ENCODE results near the gene CCDC60.

The CCDC60 gene

GRCh38 chr12:119479121-119479561 lies 144.6 kb downstream of the CCDC60 start:
- H3K27me3 ChIP-seq (ENCODE audit: control insufficient read depth in 1 of 2, insufficient read depth in 2 of 2, low read length in 2 of 2): no peaks in the 10 kb centered on the region
- no peak overlapping the region for H3K4me3 ChIP-seq (ENCODE audit: low read depth in 1 of 2, low read length in 2 of 2)
- no peak overlapping the region for H3K9ac ChIP-seq (ENCODE audit: low read depth in 1 of 2, low read length in 2 of 2)
- H3K4me1 ChIP-seq (ENCODE audit: control insufficient read depth in 1 of 2, insufficient read depth in 2 of 2, low read length in 2 of 2): no peaks in the 10 kb centered on the region
- no peak overlapping the region for H3K27ac ChIP-seq (ENCODE audit: low read depth, low read length)
- H3K9me3 ChIP-seq (ENCODE audit: control insufficient read depth in 1 of 2, low read length in 2 of 2): no peaks in the 10 kb centered on the region
- H3K36me3 ChIP-seq (ENCODE audit: control insufficient read depth in 1 of 2, insufficient read depth in 2 of 2, low read length in 2 of 2): no peaks in the 10 kb centered on the region

GRCh38 chr12:119480551-119480950 lies 146.0 kb downstream of the CCDC60 start:
- no peaks in the 10 kb centered on the region for H3K4me1 ChIP-seq (ENCODE audit: control insufficient read depth in 1 of 2, insufficient read depth in 2 of 2, low read length in 2 of 2)
- no peaks in the 10 kb centered on the region for H3K27me3 ChIP-seq (ENCODE audit: control insufficient read depth in 1 of 2, insufficient read depth in 2 of 2, low read length in 2 of 2)
- no peaks in the 10 kb centered on the region for H3K36me3 ChIP-seq (ENCODE audit: control insufficient read depth in 1 of 2, insufficient read depth in 2 of 2, low read length in 2 of 2)
- no peak overlapping the region for H3K4me3 ChIP-seq (ENCODE audit: low read depth in 1 of 2, low read length in 2 of 2)
- no peak overlapping the region for H3K27ac ChIP-seq (ENCODE audit: low read depth, low read length)
- H3K9me3 ChIP-seq (ENCODE audit: control insufficient read depth in 1 of 2, low read length in 2 of 2): no peaks in the 10 kb centered on the region
- no peak overlapping the region for H3K9ac ChIP-seq (ENCODE audit: low read depth in 1 of 2, low read length in 2 of 2)

DNA sequence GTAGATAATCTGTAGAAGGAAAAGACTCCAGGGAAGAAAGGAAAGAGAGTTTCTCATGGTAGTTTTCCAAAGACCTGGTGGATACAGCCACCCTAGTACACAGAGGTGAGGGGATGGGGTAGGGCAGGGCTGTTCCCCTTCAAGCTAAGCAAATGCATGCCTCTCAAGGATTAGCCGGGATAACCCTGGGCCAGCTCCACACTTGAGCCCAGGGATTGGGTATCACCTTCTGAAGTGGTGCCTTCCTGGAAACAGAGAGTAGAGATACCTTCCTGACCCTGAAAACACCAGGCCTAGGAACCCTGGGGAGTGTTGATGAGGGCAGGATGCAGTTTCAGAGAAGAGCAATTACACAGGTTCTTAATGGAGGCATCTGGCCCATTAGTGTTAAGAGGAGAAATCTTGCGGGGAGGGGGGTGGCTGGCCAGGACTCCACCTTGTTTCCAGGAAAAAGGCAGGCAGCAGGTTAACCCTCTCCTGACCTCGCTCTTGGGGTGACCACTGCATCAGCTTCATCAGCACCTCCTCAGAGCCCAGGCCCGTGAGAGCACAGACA lies 152.1 kb downstream of the CCDC60 start:
- H3K4me3 ChIP-seq (ENCODE audit: low read depth in 1 of 2, low read length in 2 of 2): no peak overlapping the region
- no peaks in the 10 kb centered on the region for H3K27me3 ChIP-seq (ENCODE audit: control insufficient read depth in 1 of 2, insufficient read depth in 2 of 2, low read length in 2 of 2)
- no peaks in the 10 kb centered on the region for H3K9me3 ChIP-seq (ENCODE audit: control insufficient read depth in 1 of 2, low read length in 2 of 2)
- H3K9ac ChIP-seq (ENCODE audit: low read depth in 1 of 2, low read length in 2 of 2): no peak overlapping the region
- H3K36me3 ChIP-seq (ENCODE audit: control insufficient read depth in 1 of 2, insufficient read depth in 2 of 2, low read length in 2 of 2): no peaks in the 10 kb centered on the region
- no peaks in the 10 kb centered on the region for H3K4me1 ChIP-seq (ENCODE audit: control insufficient read depth in 1 of 2, insufficient read depth in 2 of 2, low read length in 2 of 2)
- H3K27ac ChIP-seq (ENCODE audit: low read depth, low read length): no peak overlapping the region

- Histone ChIP-seq H3K36me3 (ENCODE audit: control insufficient read depth in 1 of 2, insufficient read depth in 2 of 2, low read length in 2 of 2) (no peaks in the 10 kb centered on the region), H3K27me3 (ENCODE audit: control insufficient read depth in 1 of 2, insufficient read depth in 2 of 2, low read length in 2 of 2) (no peaks in the 10 kb centered on the region), H3K9me3 (ENCODE audit: control insufficient read depth in 1 of 2, low read length in 2 of 2) (no peaks in the 10 kb centered on the region), H3K4me1 (ENCODE audit: control insufficient read depth in 1 of 2, insufficient read depth in 2 of 2, low read length in 2 of 2) (no peaks in the 10 kb centered on the region), H3K4me3 (ENCODE audit: low read depth in 1 of 2, low read length in 2 of 2) (no peak overlapping the region), H3K27ac (ENCODE audit: low read depth, low read length) (no peak overlapping the region), H3K9ac (ENCODE audit: low read depth in 1 of 2, low read length in 2 of 2) (no peak overlapping the region)
These were observed 157.3 kb downstream of the CCDC60 start for GRCh38 chr12:119491814-119492213.

- Histone ChIP-seq H3K27ac (ENCODE audit: low read depth, low read length) (no peak overlapping the region), H3K9me3 (ENCODE audit: control insufficient read depth in 1 of 2, low read length in 2 of 2) (no peaks in the 10 kb centered on the region), H3K36me3 (ENCODE audit: control insufficient read depth in 1 of 2, insufficient read depth in 2 of 2, low read length in 2 of 2) (no peaks in the 10 kb centered on the region), H3K9ac (ENCODE audit: low read depth in 1 of 2, low read length in 2 of 2) (no peak overlapping the region), H3K27me3 (ENCODE audit: control insufficient read depth in 1 of 2, insufficient read depth in 2 of 2, low read length in 2 of 2) (no peaks in the 10 kb centered on the region), H3K4me1 (ENCODE audit: control insufficient read depth in 1 of 2, insufficient read depth in 2 of 2, low read length in 2 of 2) (no peaks in the 10 kb centered on the region), H3K4me3 (ENCODE audit: low read depth in 1 of 2, low read length in 2 of 2) (no peak overlapping the region)
These were observed 165.7 kb downstream of the CCDC60 start for GRCh38 chr12:119500209-119500608.

GRCh38 chr12:119501052-119501451 lies 166.5 kb downstream of the CCDC60 start:
- H3K27ac ChIP-seq (ENCODE audit: low read depth, low read length): no peak overlapping the region
- H3K9ac ChIP-seq (ENCODE audit: low read depth in 1 of 2, low read length in 2 of 2): no peak overlapping the region
- H3K4me1 ChIP-seq (ENCODE audit: control insufficient read depth in 1 of 2, insufficient read depth in 2 of 2, low read length in 2 of 2): no peaks in the 10 kb centered on the region
- no peaks in the 10 kb centered on the region for H3K9me3 ChIP-seq (ENCODE audit: control insufficient read depth in 1 of 2, low read length in 2 of 2)
- no peaks in the 10 kb centered on the region for H3K27me3 ChIP-seq (ENCODE audit: control insufficient read depth in 1 of 2, insufficient read depth in 2 of 2, low read length in 2 of 2)
- H3K4me3 ChIP-seq (ENCODE audit: low read depth in 1 of 2, low read length in 2 of 2): no peak overlapping the region
- no peaks in the 10 kb centered on the region for H3K36me3 ChIP-seq (ENCODE audit: control insufficient read depth in 1 of 2, insufficient read depth in 2 of 2, low read length in 2 of 2)

DNA sequence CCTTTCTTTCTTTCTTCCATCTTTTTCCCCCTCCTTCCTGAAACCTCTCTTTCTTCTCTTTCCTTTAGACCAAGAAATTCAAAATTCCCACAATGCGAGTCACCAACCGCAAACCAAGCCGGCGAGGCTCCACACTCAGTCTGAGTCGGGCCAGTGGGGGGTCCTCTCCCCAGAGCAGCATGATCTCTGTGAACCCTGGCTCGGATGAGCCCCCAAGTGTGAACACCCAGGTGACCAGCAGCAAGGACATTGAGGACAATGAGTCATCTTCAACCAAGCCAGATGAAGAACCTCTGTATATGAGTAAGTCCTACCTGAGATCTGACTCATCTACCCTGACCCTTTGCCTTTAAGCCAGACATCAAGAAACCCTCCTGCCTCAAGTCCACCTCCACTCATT lies 170.5 kb downstream of the CCDC60 start:
- Histone ChIP-seq H3K9ac (ENCODE audit: low read depth in 1 of 2, low read length in 2 of 2) (no peak overlapping the region), H3K9me3 (ENCODE audit: control insufficient read depth in 1 of 2, low read length in 2 of 2) (no peaks in the 10 kb centered on the region), H3K4me3 (ENCODE audit: low read depth in 1 of 2, low read length in 2 of 2) (no peak overlapping the region), H3K36me3 (ENCODE audit: control insufficient read depth in 1 of 2, insufficient read depth in 2 of 2, low read length in 2 of 2) (no peaks in the 10 kb centered on the region), H3K4me1 (ENCODE audit: control insufficient read depth in 1 of 2, insufficient read depth in 2 of 2, low read length in 2 of 2) (no peaks in the 10 kb centered on the region), H3K27ac (ENCODE audit: low read depth, low read length) (no peak overlapping the region), H3K27me3 (ENCODE audit: control insufficient read depth in 1 of 2, insufficient read depth in 2 of 2, low read length in 2 of 2) (no peaks in the 10 kb centered on the region)

GRCh38 chr12:119512772-119513497 lies 178.4 kb downstream of the CCDC60 start:
- Histone ChIP-seq H3K27me3 (ENCODE audit: control insufficient read depth in 1 of 2, insufficient read depth in 2 of 2, low read length in 2 of 2) (no peaks in the 10 kb centered on the region), H3K4me1 (ENCODE audit: control insufficient read depth in 1 of 2, insufficient read depth in 2 of 2, low read length in 2 of 2) (no peaks in the 10 kb centered on the region), H3K9me3 (ENCODE audit: control insufficient read depth in 1 of 2, low read length in 2 of 2) (no peaks in the 10 kb centered on the region), H3K9ac (ENCODE audit: low read depth in 1 of 2, low read length in 2 of 2) (no peak overlapping the region), H3K4me3 (ENCODE audit: low read depth in 1 of 2, low read length in 2 of 2) (no peak overlapping the region), H3K27ac (ENCODE audit: low read depth, low read length) (no peak overlapping the region), H3K36me3 (ENCODE audit: control insufficient read depth in 1 of 2, insufficient read depth in 2 of 2, low read length in 2 of 2) (no peaks in the 10 kb centered on the region)

DNA sequence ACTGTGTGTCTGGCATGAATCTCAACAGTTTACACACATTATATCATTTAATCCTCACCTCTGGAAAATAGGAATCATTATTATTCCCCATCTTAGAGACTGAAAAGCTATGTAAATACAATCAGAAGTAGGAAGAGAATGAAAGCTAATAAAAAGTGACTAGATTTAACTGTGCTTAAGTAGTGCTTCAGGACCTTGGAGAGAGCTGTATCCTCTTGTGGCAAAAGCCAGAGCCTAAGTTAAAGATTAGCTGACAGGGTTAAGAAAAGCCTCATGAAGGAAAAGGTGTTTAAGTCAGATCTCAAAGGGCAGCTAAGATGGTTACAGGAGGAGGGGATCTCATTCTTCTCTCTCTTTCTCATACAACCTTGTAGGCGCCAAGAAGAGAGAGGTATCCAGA lies 193.7 kb downstream of the CCDC60 start:
- H3K36me3 ChIP-seq (ENCODE audit: control insufficient read depth in 1 of 2, insufficient read depth in 2 of 2, low read length in 2 of 2): no peaks in the 10 kb centered on the region
- H3K4me3 ChIP-seq (ENCODE audit: low read depth in 1 of 2, low read length in 2 of 2): no peak overlapping the region
- no peak overlapping the region for H3K27ac ChIP-seq (ENCODE audit: low read depth, low read length)
- H3K27me3 ChIP-seq (ENCODE audit: control insufficient read depth in 1 of 2, insufficient read depth in 2 of 2, low read length in 2 of 2): no peaks in the 10 kb centered on the region
- H3K9ac ChIP-seq (ENCODE audit: low read depth in 1 of 2, low read length in 2 of 2): no peak overlapping the region
- H3K4me1 ChIP-seq (ENCODE audit: control insufficient read depth in 1 of 2, insufficient read depth in 2 of 2, low read length in 2 of 2): no peaks in the 10 kb centered on the region
- no peaks in the 10 kb centered on the region for H3K9me3 ChIP-seq (ENCODE audit: control insufficient read depth in 1 of 2, low read length in 2 of 2)

GRCh38 chr12:119540476-119540875 lies 205.9 kb downstream of the CCDC60 start:
- Histone ChIP-seq H3K4me3 (ENCODE audit: low read depth in 1 of 2, low read length in 2 of 2) (no peak overlapping the region), H3K4me1 (ENCODE audit: control insufficient read depth in 1 of 2, insufficient read depth in 2 of 2, low read length in 2 of 2) (no peaks in the 10 kb centered on the region), H3K27ac (ENCODE audit: low read depth, low read length) (no peak overlapping the region), H3K9me3 (ENCODE audit: control insufficient read depth in 1 of 2, low read length in 2 of 2) (no peaks in the 10 kb centered on the region), H3K9ac (ENCODE audit: low read depth in 1 of 2, low read length in 2 of 2) (no peak overlapping the region), H3K36me3 (ENCODE audit: control insufficient read depth in 1 of 2, insufficient read depth in 2 of 2, low read length in 2 of 2) (no peaks in the 10 kb centered on the region), H3K27me3 (ENCODE audit: control insufficient read depth in 1 of 2, insufficient read depth in 2 of 2, low read length in 2 of 2) (no peaks in the 10 kb centered on the region)
